HG02798 (cell line): ENCODE results near the gene TRMT1.

Experiments
- ATAC-seq: cut with Tn5 transposase; IDR thresholded peaks from one replicate; pipeline ENCODE4 v1.9.1; 2021; ENCODE audit warnings: mild to moderate bottlenecking; ENCODE audit not compliant: unreplicated experiment, poor library complexity

TRMT1 gene

DNA sequence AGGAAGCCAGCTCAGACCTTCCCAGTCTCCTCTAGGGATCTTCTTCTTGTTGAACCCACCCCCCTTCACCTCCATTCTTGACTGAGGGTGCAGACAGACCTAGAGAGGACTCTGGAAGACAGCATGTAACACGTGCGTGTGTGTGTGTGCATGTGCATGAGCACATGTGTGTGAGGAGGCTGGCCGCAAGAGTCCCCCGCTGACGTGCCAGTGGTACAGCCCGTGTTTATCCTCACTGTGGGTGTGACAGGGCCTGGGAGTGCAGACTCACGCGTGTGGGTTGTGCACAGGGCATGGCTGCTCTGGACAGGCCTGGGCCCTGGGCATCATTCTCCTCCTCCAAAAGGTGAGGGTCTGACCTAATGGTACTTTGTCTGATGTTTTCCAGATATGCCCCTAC lies 40.2 kb downstream of the TRMT1 start:
- no peak for ATAC-seq

DNA sequence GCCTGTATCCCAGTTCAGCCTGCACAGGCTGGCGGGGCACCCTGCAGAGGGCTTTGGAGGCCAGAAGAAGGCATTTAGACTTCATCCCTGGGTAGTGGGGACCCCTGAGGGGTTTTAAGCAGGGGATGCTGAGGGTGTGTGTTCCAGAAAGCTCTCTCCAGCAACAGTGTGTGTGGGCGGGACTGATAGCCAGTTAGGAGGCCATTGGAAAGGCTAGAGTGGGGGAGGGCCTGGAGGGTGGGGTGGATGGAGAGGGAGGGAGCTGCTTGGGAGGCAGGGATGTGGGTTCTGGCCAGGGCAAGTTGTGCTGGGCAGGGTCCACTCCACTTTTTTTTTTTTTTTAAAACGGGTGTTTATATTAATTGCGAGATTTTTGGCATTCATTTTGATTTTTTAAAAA lies 42.2 kb downstream of the TRMT1 start:
- no peak for ATAC-seq

- no peak for ATAC-seq
Observed at GRCh38 chr19:13073263-13073662, 43.3 kb downstream of the TRMT1 start.

GRCh38 chr19:13072188-13072908 lies 44.2 kb downstream of the TRMT1 start:
- ATAC-seq, result no peak

DNA sequence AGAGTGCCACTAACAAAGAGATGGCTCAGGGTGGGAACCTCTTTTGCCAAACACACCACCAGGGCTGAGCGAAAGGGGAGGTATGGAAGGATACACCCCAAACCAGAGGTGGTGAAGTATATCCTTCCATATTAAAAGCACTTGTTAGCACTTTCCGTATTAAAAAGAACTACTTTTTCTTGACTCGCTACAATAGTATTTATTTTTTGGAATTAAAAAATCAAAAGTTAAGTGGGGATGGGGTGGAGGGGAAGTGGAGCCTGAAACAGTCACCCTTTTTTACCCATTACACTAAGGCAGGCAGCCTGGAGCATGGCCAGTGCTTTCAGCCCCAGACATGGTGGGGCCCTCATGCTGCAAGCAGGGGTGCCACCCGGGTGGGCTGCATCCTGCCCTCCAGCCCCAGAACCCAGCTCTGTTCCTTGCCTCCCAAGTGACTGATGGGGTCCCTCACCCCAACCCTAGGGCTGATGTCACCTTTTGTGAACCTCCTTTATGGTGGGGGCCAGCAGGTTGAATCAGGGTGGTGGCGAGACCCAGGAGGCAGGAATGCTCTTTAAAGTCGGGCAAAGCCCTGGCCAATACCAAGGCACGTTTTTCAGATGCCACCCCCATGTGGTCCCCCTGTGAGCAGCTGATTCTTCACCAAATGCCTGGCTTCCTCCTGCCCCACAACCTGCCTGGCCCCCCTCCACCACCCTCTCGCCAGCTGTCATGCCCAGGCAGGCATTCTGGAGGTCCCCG lies 44.9 kb downstream of the TRMT1 start:
- ATAC-seq, result no peak

DNA sequence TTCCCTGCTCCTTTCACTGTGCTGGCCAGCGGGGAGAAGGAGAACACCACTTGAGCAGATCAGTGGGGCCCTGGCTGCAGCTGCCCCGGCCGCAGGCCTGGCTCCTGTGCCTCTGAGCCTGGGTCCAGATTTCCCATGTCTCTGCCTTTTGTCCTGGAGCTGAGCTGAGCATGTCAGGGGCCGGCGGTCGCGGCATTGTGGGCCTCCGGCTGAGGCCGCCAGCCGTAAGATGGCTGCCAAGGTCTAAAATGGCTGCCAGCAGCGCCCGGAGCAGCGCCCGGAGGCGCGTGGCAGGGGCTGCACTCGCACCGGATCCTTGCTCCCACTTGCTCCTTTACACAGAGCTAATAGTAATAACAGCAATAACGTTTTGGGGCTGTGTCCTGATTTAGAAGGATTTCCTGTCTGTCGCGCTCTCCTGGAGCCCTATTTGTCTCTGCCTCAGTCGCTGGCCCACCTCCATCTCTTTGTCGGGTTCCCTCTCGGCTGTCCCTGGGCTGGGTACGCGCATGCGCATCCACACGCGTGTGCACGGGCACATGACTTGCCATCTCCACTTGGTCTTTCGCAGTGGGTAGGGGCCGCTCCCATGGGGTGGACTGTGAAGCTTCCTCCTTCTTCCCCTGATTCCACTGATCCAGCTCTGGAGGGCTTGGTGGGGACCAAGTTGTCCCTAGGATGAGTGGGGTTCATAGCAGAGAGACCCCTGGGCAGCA lies 46.0 kb downstream of the TRMT1 start:
- no peak for ATAC-seq

DNA sequence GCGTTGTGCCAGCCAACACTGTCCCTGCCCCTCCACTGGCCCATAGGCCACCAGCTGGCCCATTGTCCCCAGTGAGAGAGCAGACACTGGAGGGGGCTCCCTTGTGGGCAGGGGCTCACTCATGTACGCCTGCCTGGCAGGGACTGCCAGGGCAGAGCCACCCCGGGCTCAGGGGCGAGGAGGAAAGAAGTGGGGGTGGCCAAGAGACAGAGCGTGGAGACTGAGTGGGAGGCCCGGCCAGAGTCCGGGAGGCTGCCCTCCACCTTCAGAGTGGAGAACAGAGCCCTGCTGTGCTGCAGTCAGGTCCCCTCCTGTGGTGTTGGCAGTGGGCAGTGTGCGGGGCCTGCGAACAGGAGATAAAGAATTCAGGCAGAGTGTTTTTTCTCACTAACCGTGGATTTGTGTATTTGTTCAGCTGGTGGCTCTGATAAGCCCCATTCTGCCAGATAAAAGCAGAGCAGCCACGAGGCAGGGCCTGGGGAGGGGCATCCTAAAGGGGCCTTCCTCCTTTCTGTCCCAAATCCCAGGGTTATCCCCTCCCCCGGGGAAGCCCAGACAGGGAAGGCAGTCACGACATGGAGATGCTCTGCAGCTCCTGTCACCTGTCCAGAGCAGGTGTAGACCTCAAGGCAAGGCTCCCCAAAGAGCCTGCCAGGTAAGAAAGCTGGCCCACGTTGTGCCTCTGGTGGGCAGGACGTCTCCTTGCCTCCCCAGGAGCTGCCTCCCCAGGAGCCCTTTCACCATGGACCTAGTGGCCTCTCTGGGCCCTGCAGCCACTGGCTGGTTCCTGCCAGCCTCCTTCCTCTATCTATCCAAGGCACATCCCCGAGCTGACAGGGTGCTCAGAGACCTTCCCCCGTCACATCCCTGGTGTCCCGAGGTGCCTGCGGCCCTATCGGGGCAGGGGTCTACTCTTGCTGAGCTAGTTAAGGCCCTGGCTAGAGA lies 46.9 kb downstream of the TRMT1 start:
- no peak for ATAC-seq

DNA sequence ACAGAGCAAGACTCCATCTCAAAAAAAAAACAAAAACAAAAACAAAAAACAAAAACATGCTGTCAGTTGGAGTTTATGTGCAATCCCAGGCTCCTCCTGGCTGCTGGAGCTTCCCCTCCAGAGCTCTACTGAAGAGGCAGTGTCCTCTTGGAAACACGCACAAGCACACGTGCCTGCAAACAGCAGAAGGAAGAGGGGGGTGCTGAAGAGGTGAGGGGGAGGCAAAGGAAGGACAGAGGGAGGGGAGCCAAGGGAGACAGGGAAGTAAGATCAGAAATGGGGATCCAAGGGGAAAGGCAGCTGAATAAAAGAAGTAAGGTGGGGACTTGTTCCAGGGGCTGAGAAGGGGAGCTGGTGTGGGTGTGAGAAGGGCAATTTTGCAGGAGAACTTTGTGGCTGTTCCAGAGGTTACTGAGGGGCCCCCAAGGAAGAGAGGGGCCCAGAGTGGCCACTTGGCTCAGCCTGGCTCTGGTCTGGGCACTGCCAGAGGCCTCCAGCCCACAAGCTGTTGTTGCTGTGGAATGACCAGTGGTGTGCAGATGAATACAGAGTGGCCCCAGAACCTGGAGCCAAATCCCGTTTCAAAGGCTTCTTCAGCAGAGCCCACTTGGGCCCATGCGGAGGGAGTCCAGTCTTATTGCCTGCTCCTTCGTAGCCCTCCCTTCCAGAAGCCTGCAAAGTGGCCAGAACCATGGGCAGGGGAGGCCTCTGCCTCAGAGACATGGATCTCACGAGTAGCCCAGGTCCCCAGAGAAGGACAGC lies 48.3 kb downstream of the TRMT1 start:
- no peak for ATAC-seq

DNA sequence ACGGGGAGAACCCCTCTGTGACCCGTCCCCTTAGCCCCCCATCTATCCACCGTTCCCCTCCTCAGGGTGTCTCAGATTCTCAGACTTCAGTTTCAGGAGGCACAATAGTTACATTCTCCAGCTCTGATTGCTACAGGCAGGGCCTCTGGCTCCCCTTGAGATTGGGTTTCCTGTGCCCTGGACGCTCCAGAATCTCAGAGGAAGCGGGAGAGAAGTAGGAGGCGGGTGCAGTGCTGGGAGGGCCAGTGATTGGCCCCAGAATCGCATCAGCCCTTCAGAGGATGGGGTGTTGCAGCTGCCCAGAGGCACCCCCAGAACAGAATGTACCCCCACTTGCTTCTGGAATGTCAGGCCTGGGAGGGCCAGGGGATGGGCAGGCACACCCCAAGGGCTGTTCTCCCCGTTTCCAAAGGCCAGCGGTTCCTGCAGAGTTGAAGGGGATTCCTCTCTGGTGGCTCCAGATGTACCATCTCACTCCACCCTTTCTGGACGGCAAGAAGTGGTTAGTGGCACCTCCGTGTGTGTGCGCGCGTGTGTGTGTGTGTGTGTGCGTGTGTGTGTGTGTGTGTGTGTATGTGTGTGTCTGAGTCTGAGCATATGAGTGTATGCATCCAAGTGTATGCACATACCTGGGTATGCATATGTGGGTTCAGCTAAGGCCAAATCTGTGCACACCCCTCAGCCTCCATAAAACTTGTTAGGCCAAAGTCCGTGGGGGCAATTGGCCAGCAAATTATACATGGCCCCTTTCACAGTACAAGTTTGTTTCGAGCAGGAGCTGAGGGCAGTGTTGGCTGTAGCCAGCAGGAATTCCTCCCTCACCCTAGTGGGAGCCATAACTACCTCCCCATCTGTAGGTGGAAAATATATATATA lies 49.4 kb downstream of the TRMT1 start:
- ATAC-seq, result no peak

DNA sequence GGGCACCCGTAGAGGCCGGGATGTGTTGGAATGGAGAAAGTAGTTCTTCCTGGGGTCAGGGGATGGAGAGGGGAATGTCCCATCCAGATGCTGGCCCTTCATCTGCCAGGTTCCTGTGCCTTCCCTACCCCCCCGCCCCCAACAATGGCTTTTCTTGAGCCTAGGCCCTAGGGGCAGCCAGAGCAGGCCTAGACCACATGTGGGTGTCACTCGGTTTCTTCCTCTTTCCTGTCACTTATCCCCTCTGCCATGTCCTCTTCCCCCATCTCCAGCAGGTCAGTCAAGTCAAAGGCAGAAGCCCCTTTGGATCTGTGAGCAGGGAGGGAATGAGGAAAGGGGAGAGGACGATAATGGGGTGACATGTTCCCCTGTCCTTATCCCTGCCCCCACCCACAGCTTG lies 50.3 kb downstream of the TRMT1 start:
- ATAC-seq, result no peak

DNA sequence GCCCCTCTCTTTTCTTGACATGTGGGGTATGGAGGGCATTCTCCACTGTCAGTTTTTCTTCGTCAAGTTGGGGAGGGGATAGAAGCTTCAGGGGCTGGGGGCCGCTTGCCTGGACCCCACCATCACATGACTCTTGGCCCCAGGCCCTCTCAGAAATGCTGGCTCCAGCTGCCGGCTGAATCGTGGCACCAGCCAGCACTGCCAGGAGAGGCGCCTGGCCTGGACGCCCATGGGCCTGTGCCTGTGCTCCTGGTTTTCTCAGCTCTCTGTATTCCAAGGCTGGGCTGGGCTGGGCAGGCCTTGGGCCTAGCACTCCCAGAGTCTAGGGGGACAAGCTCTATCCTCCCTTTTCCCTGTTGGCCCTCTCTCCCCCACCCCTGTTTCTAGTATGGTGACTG lies 52.4 kb downstream of the TRMT1 start:
- ATAC-seq, result no peak

- ATAC-seq, result no peak
Observed at GRCh38 chr19:13063461-13064091, 53.0 kb downstream of the TRMT1 start.

GRCh38 chr19:13062317-13062716 lies 54.2 kb downstream of the TRMT1 start:
- no peak for ATAC-seq

- ATAC-seq, result peak; percentile 73
Observed at GRCh38 chr19:13060964-13061927, 55.3 kb downstream of the TRMT1 start.

GRCh38 chr19:13060233-13060963 lies 56.1 kb downstream of the TRMT1 start:
- no peak for ATAC-seq

GRCh38 chr19:13058951-13059660 lies 57.4 kb downstream of the TRMT1 start:
- ATAC-seq, result no peak
